Adrenal gland (tissue), 5 donors: ENCODE results near the gene FGD2.

ENCODE experiments used
- CTCF ChIP-seq, 6 experiments: fragments of 450-650 bp in 4 of 6; fragments of 200-600 bp in 2 of 6; sonication (generic) in 1 of 6; IDR thresholded peaks; 1 replicate in 5 of 6; 2 replicates in 1 of 6; pipeline versions ENCODE4 v1.5.1 to v1.8.0; 2016 to 2021; ENCODE audit warnings: antibody characterized with exemption in 6 of 6, mild to moderate bottlenecking in 2 of 6, moderate library complexity in 1 of 6
- POLR2A ChIP-seq, 2 donors: fragments of 450-650 bp; IDR thresholded peaks; one replicate each; pipeline ENCODE4 v1.6.1; 2017; ENCODE audit warnings: antibody characterized with exemption in 2 of 2, mild to moderate bottlenecking in 2 of 2, moderate library complexity in 1 of 2
- donor health status: DM: no; HTN: no; CAD: no.

- no peak for TF ChIP-seq CTCF (IDR thresholded peaks at IDR 0.05)
- no peak for TF ChIP-seq POLR2A (IDR thresholded peaks at IDR 0.05)
Observed at GRCh38 chr6:37068356-37069270, 63.2 kb downstream of the FGD2 start.
